ENCODE measurements around the gene TMEM52B.
A peak's percentile ranks its signal among the peaks of the same experiment; 100 is the strongest.
"Not testable (repeated sequence)": the region's sequence is repeated elsewhere in the genome, so short reads cannot be mapped to it uniquely, and the experiment has no call there.

The TMEM52B gene

GRCh38 chr12:10171973-10172728 lies 6.7 kb upstream of the TMEM52B start, which contains the start of gene OLR1:
TSS of gene OLR1 (minus strand) at chr12:10172132. CDS start at chr12:10172077, 55 bp downstream.
- DNase-seq (ENCODE audit: low read depth), result no peak

DNA sequence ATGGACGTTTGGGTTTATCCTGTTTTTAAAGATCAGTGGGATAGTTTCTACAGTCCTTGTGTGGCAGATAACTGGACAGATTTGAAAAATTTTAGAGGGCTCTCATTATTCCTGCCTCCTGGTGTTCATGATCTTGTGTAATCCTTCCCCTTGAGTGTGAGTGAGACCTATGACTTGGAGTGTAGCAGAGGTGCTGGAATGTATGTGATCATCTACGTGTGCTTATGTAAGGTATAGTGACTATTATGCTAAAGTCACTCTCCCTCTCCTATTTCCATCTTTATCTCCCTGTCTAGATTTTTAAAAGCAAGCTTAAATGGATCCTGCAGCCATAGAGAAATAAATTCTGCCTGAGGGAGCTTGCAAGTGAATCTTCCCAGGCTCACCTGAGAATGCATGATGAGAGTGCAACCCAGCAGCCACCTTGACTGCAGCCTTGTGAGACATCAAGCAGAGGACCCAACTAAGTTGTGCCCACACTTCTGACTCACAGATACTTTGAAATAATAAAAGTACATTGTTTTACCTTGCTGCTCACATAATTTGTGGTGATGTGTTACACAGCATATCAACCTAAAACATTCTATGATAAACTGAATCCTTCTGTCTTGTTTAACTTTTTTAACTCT lies 3.7 kb upstream of the TMEM52B start:
- no peak for DNase-seq (ENCODE audit: low read depth)

DNA sequence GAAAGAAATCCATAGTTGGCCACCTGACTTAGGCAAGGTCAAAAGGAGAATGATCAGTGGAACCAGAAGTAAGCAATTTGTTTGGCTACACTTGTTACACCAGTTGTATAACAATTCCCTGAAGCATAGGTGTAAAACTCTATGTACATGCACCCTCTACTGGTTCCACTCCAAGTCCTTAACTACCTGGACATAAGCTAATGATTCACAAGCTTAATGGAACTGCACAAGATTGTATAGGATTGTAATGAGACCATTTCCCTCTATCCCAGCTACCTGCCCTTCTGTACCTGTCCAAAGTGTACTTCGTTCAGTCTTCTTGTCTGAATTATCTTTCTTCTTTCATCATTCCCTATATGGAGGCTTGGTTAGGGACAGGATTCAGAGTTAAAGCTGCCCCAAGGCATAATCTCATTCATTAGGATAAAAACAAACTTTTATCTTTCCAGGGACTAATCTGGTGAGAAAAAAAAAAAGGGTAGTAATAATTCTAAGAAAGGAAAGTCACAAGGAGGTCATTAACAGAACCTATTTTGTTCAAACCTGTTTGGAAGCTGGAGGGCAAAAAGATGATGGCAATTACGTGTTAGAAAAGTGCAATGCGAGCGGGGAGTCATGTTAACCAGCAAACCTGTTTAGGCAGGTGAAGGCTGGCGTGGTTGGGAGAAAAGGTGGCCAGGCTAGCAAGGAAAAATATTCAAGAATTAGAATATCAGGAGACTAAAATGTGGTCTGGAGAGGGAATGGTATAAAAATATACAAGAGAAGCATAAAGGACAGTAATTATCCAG lies 2.8 kb upstream of the TMEM52B start:
- DNase-seq (ENCODE audit: low read depth), result no peak

DNA sequence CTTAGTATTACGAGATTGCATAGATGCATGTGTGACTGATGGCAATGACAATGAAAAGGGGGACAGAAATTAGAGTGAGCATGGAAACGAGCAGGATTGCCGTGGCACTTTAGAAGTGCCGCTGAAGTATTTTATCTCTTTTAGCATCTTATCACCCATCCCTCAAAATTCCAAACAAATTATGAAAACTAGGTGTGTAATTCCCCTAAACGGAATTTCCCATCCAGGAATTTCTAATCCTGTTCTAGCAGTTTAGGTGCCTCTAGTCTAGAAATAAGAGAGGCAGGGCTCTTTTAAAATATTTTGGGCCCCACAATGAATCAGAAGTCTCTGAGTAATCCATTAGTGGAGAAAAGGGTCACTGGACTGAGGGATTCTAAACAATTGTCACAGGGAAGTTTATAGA lies 947 bp downstream of the TMEM52B start:
- no peak for DNase-seq (ENCODE audit: low read depth)

- DNase-seq (ENCODE audit: low read depth), result peak; percentile 72
Measured at GRCh38 chr12:10182354-10183049, 3.7 kb downstream of the TMEM52B start.

DNA sequence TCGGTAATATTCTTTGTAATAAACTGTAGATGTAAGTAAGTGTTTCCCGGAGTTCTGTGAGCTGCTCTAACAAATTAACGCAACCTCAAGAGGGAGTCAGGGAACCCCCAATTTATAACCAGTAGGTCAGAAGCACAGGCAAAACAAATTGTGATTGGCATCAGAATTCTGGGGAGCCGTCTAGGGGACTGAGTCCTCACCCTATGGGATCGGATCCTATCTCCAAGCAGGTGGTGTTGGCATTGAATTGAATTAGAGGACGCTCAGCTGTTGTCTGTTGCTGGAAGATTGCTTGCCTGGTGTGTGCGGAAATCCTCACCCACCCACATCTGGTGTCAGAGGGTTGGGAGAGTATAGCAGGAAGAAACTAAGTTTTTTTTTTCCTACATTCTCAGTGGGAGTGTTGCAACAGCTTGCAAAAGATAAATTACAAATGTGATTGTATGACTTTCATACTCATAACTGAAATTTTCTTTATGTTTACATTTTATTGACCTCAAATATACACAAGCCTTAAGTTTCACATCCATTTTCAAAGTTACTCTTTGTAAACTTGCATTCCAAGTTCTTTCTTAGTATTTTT lies 5.5 kb downstream of the TMEM52B start:
- peak; percentile 49 for DNase-seq (ENCODE audit: low read depth)

- no peak for DNase-seq (ENCODE audit: low read depth)
Measured at GRCh38 chr12:10186299-10186698, 7.5 kb downstream of the TMEM52B start.

DNA sequence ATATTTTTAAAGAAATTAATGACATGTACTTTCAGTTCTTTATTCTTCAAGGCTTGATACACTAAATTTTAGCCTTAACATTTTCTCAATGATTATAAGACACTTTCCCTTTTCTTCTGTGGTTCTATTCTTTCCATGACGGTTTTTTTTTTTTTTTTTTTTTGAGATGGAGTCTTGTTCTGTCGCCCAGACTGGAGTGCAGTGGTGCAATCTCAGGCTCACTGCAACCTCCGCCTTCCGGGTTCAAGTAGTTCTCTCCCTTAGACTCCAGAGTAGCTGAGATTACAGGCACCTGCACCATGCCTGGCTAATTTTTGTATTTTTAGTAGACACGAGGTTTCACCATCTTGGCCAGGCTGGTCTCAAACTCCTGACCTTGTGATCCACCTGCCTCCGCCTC lies 8.1 kb downstream of the TMEM52B start:
- not testable (repeated sequence) for DNase-seq (ENCODE audit: low read depth)

DNA sequence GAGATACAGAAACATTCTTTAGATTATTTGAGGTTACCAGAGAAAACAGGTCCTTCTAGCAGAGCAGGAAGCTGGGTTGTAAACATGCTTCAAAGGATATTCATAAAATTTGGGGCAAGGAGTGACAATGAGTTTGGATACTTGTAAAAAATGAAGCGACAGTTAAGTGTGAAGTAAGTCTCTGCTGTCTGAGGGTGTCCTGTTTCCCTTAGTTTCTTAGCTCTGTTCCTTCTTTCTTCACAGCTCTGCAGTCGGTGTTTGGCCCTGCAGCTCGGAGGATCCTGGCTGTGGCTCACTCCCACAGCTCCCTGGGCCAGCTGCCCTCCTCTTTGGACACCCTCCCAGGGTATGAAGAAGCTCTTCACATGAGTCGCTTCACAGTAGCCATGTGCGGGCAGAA lies 10.8 kb downstream of the TMEM52B start:
- no peak for DNase-seq (ENCODE audit: low read depth)

DNA sequence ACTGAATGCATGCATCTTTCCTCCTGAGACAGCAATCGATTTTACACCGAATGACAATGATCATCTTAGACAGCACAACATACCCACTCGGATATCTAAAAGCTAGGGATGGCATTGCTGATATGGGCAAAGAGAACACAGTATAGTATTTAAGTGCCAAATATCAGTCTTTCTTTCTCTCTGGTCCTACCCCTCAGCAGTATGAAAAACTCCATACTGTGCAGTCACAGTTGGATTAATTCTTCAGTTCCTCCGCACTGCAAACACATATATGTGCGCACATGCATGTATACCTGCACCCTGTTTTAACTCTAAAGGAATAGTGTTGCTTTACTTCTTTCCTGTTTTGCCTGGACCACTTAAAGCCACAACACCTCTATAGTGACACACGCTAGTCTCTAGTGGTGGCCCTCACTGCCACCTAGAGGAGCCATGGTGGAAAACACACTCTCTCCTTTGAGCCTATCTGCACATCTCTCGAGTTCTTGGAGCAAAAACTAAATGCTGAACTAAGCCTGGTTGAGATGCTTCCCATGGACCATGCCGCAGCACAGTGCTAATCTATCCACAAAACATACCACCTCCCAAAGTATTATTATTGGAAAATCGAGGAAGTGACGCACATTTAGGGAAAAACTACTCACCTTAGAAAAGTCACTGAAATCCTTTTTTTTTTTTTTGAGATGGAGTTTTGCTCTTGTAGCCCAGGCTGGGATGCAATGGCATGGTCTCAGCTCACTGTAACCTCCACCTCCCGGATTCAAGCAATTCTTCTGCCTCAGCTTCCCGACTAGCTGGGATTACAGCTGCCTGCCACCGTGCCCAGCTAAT lies 11.9 kb downstream of the TMEM52B start:
- no peak for DNase-seq (ENCODE audit: low read depth)

GRCh38 chr12:10191865-10192264 lies 13.0 kb downstream of the TMEM52B start:
- peak; percentile 60 for DNase-seq (ENCODE audit: low read depth)

GRCh38 chr12:10194160-10194670 lies 15.4 kb downstream of the TMEM52B start:
- no peak for DNase-seq (ENCODE audit: low read depth)

DNA sequence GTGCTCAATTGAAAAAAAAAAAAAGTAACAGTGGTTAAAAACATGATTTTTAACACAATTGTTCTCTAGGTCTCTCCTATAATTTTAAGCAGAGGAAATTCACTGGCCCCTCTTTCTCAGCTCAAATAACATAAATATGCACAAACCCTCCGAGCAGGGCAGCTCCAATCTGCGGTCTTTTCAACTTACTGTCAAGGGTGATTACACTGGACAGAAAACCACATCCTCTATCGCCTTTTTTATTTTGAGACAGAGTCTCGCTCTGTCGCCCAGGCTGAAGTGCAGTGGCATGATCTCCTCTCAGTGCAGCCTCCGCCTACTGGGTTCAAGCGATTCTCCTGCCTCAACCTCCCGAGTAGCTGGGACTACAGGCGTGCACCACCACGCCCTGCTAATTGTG lies 17.4 kb downstream of the TMEM52B start:
- DNase-seq (ENCODE audit: low read depth), result no peak

DNA sequence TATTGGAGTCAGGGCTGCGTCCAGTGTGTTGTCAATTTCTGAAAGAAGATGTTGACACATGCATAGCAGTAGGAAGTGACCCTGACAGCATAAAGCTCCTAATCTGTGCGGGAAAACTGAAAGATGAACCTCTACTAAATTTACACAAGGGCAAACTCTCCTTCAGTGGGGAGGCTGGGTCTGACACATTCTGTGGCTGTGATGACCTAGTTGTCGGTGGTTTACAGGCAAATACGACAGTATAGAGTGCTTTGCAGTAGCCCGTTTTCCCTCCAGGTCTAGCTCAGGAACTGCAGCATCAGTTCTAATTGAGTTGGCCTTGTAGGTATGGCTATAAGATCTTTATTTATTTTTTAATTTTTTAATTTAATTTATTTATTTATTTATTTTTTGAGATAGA lies 19.0 kb downstream of the TMEM52B start:
- no peak for DNase-seq (ENCODE audit: low read depth)

- DNase-seq (ENCODE audit: low read depth), result not testable (repeated sequence)
Measured at GRCh38 chr12:10204495-10204894, 25.7 kb downstream of the TMEM52B start.

- no peak for DNase-seq (ENCODE audit: low read depth)
Measured at GRCh38 chr12:10205220-10205807, 26.5 kb downstream of the TMEM52B start.

DNA sequence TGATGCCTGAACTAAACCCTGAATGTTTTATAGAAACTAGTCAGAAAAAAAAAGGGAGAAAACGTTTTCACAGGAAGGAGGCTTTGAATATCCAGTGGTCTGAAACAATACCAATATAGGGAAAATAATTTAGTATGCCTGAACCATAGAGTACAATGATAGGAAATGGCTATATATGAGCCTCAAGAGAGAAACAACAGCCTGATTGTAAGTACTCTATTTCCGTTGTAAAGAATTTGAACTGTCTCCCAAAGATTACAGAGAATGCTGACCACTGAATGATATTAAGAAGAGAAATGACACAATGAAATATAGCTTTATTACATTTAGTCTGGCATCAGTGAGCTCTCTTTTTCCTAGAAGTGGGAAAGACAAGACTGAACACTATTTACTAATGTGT lies 28.3 kb downstream of the TMEM52B start:
- no peak for DNase-seq (ENCODE audit: low read depth)

- no peak for DNase-seq (ENCODE audit: low read depth)
Measured at GRCh38 chr12:10210225-10210624, 31.4 kb downstream of the TMEM52B start.

GRCh38 chr12:10211101-10211939 lies 32.5 kb downstream of the TMEM52B start:
- no peak for DNase-seq (ENCODE audit: low read depth)
